PC-3 (cell line): ENCODE measurements around the gene ELOVL5.

ENCODE experiments used
- EZH2 ChIP-seq: fragments of 300-600 bp; sonication (generic); IDR thresholded peaks from one replicate; pipeline ENCODE4 v1.6.1; 2017; ENCODE audit warnings: antibody characterized with exemption, mild to moderate bottlenecking, low read length; ENCODE audit not compliant: unreplicated experiment
- TF ChIP-seq, protein P1 (sequence below): fragments of 300-600 bp; sonication (generic); conservative IDR thresholded peaks from 2 replicates; pipeline ENCODE4 v1.5.1; 2017; ENCODE audit warnings: antibody characterized with exemption, low read depth, mild to moderate bottlenecking, low read length

DNA sequence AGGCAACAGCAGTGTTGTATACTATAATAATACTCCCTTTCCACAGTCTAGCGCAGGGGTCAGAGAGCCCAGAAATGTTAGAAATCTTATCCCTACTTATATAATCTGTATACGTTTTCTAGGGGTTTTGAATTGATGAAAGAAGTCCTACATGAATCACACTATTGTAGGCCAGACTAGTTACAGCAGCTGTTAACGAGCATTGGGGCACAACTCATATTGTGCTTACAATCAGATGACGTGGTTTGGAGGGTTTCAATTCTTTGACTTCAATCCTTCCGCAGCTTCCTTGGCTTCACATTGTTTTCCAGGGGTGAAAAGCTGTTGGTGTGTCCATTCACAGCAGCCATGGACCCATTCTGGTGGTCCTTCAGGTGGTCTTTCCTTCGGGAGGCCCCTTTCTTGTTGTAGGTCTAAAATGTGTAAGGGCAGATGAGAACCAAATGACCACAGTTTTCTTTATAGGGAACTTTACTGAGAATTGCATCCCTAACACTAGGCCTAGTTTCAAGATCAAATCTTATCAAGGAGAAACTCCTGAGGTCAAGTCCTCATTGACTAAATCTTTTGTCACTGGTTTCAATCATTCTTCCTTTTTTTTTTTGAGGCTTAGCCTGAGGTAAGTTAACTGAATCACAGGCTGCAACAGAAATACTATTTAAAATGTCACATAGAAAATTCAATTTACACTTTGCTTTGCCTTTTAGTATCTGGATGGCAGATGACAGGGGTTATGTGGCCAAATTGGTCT, 79.7 kb downstream of the ELOVL5 start:
- TF ChIP-seq EZH2, result no peak
- TF ChIP-seq, protein P1, sequence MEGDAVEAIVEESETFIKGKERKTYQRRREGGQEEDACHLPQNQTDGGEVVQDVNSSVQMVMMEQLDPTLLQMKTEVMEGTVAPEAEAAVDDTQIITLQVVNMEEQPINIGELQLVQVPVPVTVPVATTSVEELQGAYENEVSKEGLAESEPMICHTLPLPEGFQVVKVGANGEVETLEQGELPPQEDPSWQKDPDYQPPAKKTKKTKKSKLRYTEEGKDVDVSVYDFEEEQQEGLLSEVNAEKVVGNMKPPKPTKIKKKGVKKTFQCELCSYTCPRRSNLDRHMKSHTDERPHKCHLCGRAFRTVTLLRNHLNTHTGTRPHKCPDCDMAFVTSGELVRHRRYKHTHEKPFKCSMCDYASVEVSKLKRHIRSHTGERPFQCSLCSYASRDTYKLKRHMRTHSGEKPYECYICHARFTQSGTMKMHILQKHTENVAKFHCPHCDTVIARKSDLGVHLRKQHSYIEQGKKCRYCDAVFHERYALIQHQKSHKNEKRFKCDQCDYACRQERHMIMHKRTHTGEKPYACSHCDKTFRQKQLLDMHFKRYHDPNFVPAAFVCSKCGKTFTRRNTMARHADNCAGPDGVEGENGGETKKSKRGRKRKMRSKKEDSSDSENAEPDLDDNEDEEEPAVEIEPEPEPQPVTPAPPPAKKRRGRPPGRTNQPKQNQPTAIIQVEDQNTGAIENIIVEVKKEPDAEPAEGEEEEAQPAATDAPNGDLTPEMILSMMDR, result no peak
